CD4-positive, alpha-beta T cell treated with Interleukin-12 subunit alpha and Interleukin-12 subunit beta, for 1 hour (primary cell): ENCODE results near the gene BPIFB4.
"Not testable (repeated sequence)": the region's sequence is repeated elsewhere in the genome, so short reads cannot be mapped to it uniquely, and the experiment has no call there.

Source experiments
- DNase-seq: peaks from one replicate; pipeline ENCODE4 v3.0.0-alpha.2; 2020

The BPIFB4 gene

GRCh38 chr20:33091147-33091546 is 11.7 kb downstream of the BPIFB4 start:
- DNase-seq: no peak

- DNase-seq: no peak
Measured at GRCh38 chr20:33091693-33092092, 12.2 kb downstream of the BPIFB4 start.

GRCh38 chr20:33092361-33092760 is 12.9 kb downstream of the BPIFB4 start:
- no peak for DNase-seq

DNA sequence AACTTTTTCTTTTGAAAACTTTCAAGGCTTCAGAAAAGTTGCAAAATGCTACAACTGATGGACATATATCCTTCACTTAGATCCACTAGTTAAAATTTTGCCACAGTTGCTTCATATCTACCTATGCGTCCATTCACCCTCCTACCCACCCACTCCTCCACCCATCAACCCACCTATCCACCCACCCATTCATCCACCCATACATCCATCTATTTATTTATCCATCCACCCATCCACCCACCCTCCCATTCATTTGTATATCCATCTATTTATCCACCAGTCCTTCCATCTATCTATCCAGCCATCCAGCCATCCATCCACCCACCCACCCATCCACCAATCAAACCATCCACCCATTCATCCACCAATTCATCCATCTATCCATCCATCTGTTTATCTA is 13.6 kb downstream of the BPIFB4 start:
- no peak for DNase-seq

DNA sequence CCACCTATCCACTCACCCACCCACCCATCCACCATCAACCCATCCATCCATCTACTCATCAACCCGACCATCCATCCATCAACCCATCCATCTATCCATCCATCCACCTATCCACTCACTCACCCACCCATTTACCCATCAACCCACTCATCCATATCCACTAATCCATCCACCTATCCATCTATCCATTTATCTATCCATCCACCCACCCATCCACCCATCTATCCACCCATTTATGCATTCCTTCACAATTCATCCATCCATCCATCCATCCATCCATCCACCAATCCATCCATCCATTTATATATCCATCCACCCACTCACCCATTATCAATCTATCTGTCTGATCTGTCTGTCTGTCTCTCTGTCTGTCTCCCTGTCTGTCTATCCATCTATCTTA is 14.1 kb downstream of the BPIFB4 start:
- DNase-seq: no peak

GRCh38 chr20:33095249-33095648 is 15.8 kb downstream of the BPIFB4 start:
- DNase-seq: no peak

- DNase-seq: peak; percentile 42
Measured at GRCh38 chr20:33095902-33096584, 16.6 kb downstream of the BPIFB4 start.

GRCh38 chr20:33097001-33097400 is 17.6 kb downstream of the BPIFB4 start:
- DNase-seq: no peak

DNA sequence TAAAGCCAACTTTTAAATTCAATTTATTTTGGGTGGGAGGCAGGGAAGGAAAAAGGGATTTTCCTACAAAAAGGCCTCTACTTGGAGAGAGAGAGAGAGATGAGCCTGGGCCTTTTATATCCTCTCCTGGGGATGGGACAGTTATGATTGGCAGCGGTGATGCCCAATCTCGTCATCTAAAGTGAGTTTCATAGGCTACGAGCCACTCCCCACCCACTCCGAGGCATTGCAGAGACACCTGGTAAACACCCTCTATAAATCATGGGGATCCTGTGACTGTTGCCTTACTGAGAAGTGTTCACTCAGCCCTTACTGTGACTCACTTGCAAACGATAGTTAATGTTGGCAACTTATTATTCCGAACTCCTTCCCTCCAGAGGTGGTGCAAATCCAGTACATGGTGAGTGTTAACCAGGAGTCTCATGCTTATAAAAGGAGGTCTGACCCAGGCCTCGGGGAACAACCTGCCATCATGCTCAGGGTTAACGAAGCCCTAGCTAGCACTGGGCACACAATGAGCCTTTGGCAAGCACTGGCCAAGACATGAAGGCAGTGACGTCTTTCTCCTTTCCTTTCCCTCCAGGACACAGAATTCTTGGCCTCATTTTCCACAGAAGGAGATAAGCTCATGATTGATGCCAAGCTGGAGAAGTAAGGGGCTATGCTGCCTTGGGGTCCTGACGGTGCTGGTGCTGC is 20.5 kb downstream of the BPIFB4 start:
- no peak for DNase-seq

GRCh38 chr20:33103556-33103955 is 24.1 kb downstream of the BPIFB4 start:
- no peak for DNase-seq

GRCh38 chr20:33104336-33104735 is 24.9 kb downstream of the BPIFB4 start:
- no peak for DNase-seq

GRCh38 chr20:33105316-33105924 is 26.0 kb downstream of the BPIFB4 start:
- DNase-seq: no peak

GRCh38 chr20:33106058-33106620 is 26.7 kb downstream of the BPIFB4 start:
- not testable (repeated sequence) for DNase-seq

- no peak for DNase-seq
Measured at GRCh38 chr20:33108661-33109060, 29.2 kb downstream of the BPIFB4 start.

DNA sequence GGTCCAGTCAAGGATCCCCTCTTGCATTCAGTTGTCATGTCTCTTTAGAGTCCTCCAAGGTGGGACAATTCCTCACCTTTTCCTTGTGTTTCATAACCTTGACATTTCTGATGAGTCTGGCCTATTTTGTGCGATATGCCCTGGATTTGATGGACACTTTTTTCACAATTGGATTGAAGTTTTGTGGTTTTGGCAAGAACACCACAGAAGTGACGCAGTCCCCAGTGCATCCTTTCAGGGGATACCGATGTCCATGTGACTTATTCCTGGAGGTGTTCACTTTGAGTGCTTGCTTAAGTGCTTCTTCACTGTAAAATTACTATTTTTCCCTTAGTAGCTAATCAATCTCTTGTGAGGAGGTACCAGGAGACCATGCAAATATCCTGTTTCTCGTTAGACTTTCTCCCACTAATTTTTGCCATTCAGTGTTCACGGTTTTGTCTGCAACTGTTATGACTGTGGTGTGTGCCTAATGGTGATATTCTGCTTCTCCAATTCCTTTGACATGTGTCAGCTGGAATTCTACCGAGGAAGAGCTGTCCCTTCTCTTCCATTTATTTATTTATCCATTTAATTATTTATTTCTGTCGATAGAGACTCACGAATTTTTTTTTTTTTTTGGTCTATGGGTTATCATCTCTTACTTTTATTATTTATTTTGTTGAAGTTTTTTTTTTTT is 30.8 kb downstream of the BPIFB4 start:
- DNase-seq: no peak

DNA sequence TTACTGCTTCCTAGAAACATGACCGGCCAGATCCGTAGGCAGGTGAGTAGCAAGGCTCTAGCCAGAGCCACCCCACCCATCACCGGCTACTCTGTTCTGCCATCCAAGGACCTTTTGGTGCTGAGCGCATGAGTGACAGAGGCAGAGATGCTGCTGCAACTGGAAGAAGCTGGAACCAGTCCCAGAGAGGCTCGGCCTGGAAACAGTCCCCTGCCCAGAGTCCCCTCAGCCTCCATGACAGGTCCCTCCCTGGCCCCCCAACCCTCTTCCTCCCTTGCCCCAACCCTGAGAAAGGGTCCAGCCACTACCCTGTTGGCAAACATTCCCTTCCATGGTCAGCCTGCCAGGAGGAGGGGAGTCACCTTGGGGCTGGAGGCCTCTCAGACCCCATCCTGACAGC is 31.9 kb downstream of the BPIFB4 start:
- no peak for DNase-seq

- no peak for DNase-seq
Measured at GRCh38 chr20:33112547-33113386, 33.3 kb downstream of the BPIFB4 start.

DNA sequence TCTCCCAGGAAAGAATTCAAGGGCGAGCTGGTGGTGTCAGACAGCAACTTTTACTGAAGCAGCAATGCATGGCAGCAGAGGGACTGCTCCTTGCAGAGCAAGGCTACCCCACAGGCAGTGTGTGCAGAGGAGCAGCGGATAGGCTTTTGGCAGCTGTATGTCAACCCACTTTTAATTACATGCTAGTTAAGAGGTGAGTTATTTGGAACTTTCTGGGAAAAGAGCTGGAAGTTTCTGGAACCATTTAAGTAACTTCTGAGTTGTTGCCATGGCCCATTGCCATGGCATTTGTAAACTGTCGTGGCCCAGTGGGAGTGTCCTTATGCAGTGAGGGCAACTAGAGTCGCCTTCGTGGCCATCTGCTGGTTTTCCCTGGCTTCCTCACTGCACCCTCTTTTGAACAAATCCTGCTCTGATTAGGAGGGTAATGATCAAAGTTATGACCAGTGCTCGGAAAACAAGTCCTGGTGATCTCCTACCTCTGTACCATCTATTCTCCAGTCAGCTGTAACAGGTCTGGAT is 34.0 kb downstream of the BPIFB4 start:
- no peak for DNase-seq

- DNase-seq: not testable (repeated sequence)
Measured at GRCh38 chr20:33115501-33115900, 36.1 kb downstream of the BPIFB4 start.

DNA sequence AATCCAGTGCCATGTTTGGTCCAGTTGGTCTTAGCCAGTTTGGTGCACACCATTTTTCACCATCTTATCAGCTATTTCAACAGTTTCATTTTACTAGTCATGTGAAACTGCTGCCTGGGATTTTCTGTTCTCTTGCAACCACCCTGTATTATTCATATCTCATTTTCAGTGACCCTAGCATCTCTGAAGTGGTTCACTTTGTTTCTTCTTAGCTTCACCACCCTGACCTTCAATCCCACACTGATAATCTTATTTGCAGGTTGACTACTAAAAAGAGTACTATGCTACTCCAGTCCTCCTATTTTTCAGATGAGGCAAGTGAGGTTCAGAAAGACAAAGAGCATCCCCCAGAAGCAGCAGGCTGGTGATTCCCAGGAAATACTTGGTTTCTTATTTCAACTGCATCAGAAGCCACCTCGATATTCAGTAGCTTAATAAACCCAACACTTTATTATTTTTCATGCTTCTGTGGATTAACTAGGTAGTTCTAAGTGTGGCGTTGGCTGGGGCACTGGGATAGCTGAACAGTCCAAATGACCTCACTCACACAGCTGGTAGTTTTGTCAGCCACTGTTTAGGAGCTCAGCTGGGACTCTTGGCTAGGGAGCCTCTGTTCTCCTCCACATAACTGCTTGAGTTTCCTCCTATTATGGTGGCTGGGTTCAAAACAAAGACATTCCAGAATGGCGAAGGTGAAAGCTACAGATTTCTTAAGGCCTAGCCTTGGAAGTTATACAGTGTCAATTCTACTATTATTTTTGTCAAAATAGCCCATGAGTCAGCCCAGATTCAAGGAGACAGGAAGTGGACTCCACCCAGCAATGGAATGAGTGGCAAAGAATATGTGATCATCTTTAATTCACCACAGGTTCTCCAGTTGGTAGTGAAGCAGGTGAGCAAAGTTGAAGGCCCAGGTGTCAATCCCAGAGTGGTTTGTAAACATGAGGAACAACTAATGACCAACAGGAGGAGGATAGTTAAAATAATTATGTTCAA is 40.6 kb downstream of the BPIFB4 start:
- no peak for DNase-seq

- DNase-seq: no peak
Measured at GRCh38 chr20:33120934-33121333, 41.5 kb downstream of the BPIFB4 start.
